CD4-positive, alpha-beta memory T cell (primary cell): ENCODE results near the gene PHF23. TPM values are rescaled to one million over a fixed set of nuclear protein-coding genes. Genes with fewer than 3 reads are reported as not detected.

Experiments used
- CTCF ChIA-PET: fragments of 350-600 bp; sonication (Branson Sonifier 250); formaldehyde crosslinking; loops from one replicate; lab custom pipeline; 2021; ENCODE audit warnings: inconsistent platforms; ENCODE audit not compliant: partially characterized antibody; lab: Charles Lee
- POLR2A ChIA-PET: fragments of 350-600 bp; sonication (Branson Sonifier 250); formaldehyde crosslinking; loops from one replicate; lab custom pipeline; 2021; ENCODE audit not compliant: partially characterized antibody; lab: Charles Lee
- DNase-seq, 5 donors: peaks; one replicate each; pipeline versions ENCODE4 v3.0.0 to v3.0.0-alpha.2; 2020 to 2022; ENCODE audit warnings: mixed read lengths in 1 of 5
- H3K27ac ChIP-seq: one replicate; pipeline ENCODE4 v1.7.0; 2013; ENCODE audit warnings: low read depth, low read length
- H3K27me3 ChIP-seq: 2 replicates; pipeline ENCODE4 v1.7.0; 2013; ENCODE audit warnings: mild to moderate bottlenecking, low read length, moderate library complexity; ENCODE audit not compliant: insufficient read depth
- H3K36me3 ChIP-seq: 2 replicates; pipeline ENCODE4 v1.7.0; 2013; ENCODE audit warnings: mild to moderate bottlenecking, low read length, moderate library complexity; ENCODE audit not compliant: insufficient read depth
- H3K4me1 ChIP-seq: 2 replicates; pipeline ENCODE4 v1.7.0; 2013; ENCODE audit warnings: mild to moderate bottlenecking, low read length, moderate library complexity; ENCODE audit not compliant: insufficient read depth
- H3K4me3 ChIP-seq, 2 donors: one replicate each; pipeline ENCODE4 v1.7.0; 2013; ENCODE audit warnings: low read length in 2 of 2, mild to moderate bottlenecking in 1 of 2
- H3K9me3 ChIP-seq, 2 donors: one replicate each; pipeline ENCODE4 v1.7.0; 2013; ENCODE audit warnings: low read length in 2 of 2, control low read depth in 1 of 2; ENCODE audit not compliant: control insufficient read depth in 1 of 2
- H3K27ac Mint-ChIP-seq, 7 donors: one replicate each; pipeline ENCODE4 v1.8.0; 2020 to 2021; ENCODE audit warnings: mixed read lengths in 7 of 7, mild to moderate bottlenecking in 6 of 7, inconsistent platforms in 3 of 7, moderate library complexity in 3 of 7
- H3K27me3 Mint-ChIP-seq, 2 donors: one replicate each; pipeline ENCODE4 v1.8.0; 2020 to 2021; ENCODE audit warnings: mixed read lengths in 2 of 2
- H3K36me3 Mint-ChIP-seq, 2 donors: one replicate each; pipeline ENCODE4 v1.8.0; 2020 to 2021; ENCODE audit warnings: mixed read lengths in 2 of 2, inconsistent platforms in 1 of 2, mild to moderate bottlenecking in 1 of 2
- H3K4me1 Mint-ChIP-seq, 4 donors: one replicate each; pipeline ENCODE4 v1.8.0; 2020 to 2021; ENCODE audit warnings: mixed read lengths in 4 of 4, mild to moderate bottlenecking in 1 of 4
- H3K4me3 Mint-ChIP-seq, 8 donors: one replicate each; pipeline ENCODE4 v1.8.0; 2020 to 2021; ENCODE audit warnings: mixed read lengths in 8 of 8, mild to moderate bottlenecking in 7 of 8, moderate library complexity in 6 of 8, inconsistent platforms in 3 of 8
- H3K9me3 Mint-ChIP-seq, 8 donors: one replicate each; pipeline ENCODE4 v1.8.0; 2020 to 2021; ENCODE audit warnings: mixed read lengths in 8 of 8, mild to moderate bottlenecking in 5 of 8, inconsistent platforms in 3 of 8, moderate library complexity in 1 of 8
- intact Hi-C: fragments of 100-400 bp; cut with micrococcal nuclease; formaldehyde crosslinking; loops from one replicate; pipeline ENCODE4 v1.15.1; 2023
- polyA plus RNA-seq, 2 donors: library from polyadenylated mRNA; unstranded; fragments of 300-500 nt; fragmentation: Illumina TruSeq; gene quantifications; one replicate each; pipeline ENCODE4 v1.2.3, GENCODE V29; 2021
- total RNA-seq, 2 experiments: library from RNA; stranded (reverse); gene quantifications; one replicate each; pipeline ENCODE4 v1.2.3, GENCODE V29; 2021

PHF23 gene
- 10 to 100 TPM; 45.8 to 55.8 TPM for total RNA-seq
- polyA plus RNA-seq: 10 to 100 TPM; 11.4 to 29.8 TPM

DNA sequence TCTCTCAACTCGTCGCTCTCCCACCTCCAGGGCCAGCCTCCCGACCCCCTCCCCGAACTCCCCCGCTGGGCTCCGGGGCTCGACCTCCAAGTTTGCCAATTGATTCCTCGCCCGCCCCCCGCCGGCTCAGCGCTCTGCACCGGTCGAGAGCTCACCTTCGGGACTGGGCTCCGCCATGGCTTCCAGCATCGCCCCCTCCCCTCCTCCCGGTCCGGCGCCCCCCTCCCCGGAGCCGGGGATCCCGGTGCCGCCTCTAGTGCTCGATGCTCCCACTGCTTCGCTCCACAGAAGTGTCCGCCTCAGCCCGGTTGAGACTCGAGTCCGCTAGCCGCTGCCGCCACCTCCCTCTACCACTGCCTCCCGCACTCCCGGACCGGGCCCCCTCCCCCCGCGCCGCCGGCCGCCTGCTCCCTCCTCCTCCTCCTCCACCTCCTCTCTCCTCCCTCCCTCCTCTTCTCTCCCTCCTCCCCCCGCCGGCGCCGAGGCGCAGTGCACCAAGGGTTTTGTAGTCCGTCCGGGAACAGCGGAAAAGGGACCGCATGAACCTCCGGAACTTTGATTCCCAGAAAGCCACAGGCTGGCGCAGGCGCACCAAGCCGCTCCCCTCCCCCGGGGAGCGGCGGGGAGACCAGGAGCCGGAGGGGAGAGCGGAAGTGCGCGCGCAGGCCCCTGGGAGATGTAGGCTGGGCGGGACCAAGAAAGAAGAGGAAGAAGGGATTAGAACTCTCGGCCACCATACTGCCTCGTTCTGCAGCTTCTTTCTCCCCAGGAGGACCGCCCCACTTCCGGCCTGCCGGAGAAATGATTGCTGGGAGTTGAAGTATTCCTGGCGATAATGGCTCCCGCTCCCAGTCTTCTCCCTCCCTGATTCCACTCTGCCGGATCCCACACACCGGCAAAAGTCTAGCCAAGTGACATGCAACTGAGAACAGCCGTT, at the start of gene PHF23:
PHF23 (minus strand) TSS at position 367 of the 937 bp plus-strand sequence; CDS start at position 189, 178 bp downstream.
- peak within 1 kb of the TSS; percentile 94 to 99 (median 96) for H3K4me3 Mint-ChIP-seq

DNA sequence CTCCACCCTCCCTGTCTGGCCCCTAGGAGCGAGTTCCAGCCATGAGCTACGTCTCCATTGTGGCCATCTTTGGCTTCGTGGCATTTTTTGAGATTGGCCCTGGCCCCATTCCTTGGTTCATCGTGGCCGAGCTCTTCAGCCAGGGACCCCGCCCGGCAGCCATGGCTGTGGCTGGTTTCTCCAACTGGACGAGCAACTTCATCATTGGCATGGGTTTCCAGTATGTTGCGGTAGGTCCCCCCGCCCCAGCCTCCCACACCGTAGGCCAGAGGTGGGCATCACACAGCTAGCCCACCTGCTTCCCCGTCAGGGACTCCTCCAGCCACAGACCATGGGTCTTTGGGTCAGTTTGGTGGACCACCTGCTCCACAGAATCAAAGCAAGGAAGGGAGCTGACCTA, 46.4 kb upstream of the PHF23 start:
- H3K27me3 Mint-ChIP-seq: peaks cover 19 to 21% of the 10 kb centered on the region in 2 donors
- H3K4me3 Mint-ChIP-seq: no peak overlapping the region
- H3K27me3 ChIP-seq: peaks cover 10% of the 10 kb centered on the region

More for the DNA sequence above, at the start of gene PHF23:
- H3K36me3 Mint-ChIP-seq: peaks cover 25 to 69% of the 10 kb centered on the region in 2 donors
- H3K36me3 ChIP-seq: peaks cover 27% of the 10 kb centered on the region
- no peaks in the 10 kb centered on the region for H3K27me3 ChIP-seq
- H3K27ac ChIP-seq: peak within 1 kb of the TSS; percentile 85
- peaks cover 61% of the 10 kb centered on the region for H3K4me1 ChIP-seq
- no peaks in the 10 kb centered on the region for H3K9me3 ChIP-seq
- peaks cover 41 to 75% (median 54%) of the 10 kb centered on the region in 4 donors for H3K4me1 Mint-ChIP-seq
- peak within 1 kb of the TSS; percentile 90 to 100 (median 98) for H3K27ac Mint-ChIP-seq
- peak; percentile 97 to 98 (median 98) for DNase-seq
- CTCF ChIA-PET: interaction anchor here (1.0 to 1.6 kb wide), 4 partner anchors 19 to 97 kb away, joined by 3 to 4 read pairs (median 4); partner anchors contain the start of gene ACAP1
- peaks cover 0 to 2% of the 10 kb centered on the region in 2 donors for H3K27me3 Mint-ChIP-seq
- peak within 1 kb of the TSS; percentile 85 to 86 for H3K4me3 ChIP-seq
- H3K9me3 Mint-ChIP-seq: peaks cover 0 to 8% (median 0%) of the 10 kb centered on the region in 8 donors
- POLR2A ChIA-PET: interaction anchor here (0.8 to 17.6 kb wide), 18 partner anchors 9 to 447 kb away, joined by 3 to 435 read pairs (median 7); partner anchors contain the start of genes ACADVL, ACAP1, CTDNEP1 and DLG4
- intact Hi-C loops: loop anchor here (1.0 to 10.0 kb wide), 8 partner anchors 13 to 605 kb away; partner anchors contain the start of genes EIF5A, ELP5, POLR2A and TMEM102

DNA sequence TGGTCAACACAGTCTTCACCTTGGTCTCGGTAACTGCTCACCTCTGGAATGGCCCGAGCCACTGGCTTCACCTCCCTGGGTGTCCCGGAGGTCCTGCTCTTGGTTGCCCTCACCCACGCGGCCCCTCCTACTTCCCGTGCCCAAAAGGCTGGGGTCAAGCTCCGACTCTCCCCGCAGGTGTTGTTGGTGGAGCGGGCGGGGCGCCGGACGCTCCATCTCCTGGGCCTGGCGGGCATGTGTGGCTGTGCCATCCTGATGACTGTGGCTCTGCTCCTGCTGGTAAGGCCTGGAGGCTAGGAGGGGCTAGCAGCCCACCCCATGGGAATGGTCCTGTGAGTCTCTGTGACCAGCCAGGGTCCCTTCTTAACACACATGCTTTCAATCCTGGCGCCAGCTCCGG, 45.7 kb upstream of the PHF23 start:
- no peak overlapping the region for H3K27ac ChIP-seq
- CTCF ChIA-PET: interaction anchor here (0.9 to 3.7 kb wide), 3 partner anchors 11 to 237 kb away, joined by 3 to 15 read pairs (median 4); no protein-coding TSS in a partner anchor
- peaks cover 25% of the 10 kb centered on the region for H3K4me1 ChIP-seq
- H3K9me3 ChIP-seq: no peaks in the 10 kb centered on the region
- POLR2A ChIA-PET: interaction anchor here (0.7 to 1.2 kb wide), 2 partner anchors 24 to 45 kb away, joined by 3 read pairs; no protein-coding TSS in a partner anchor
- H3K27me3 ChIP-seq: peaks cover 10% of the 10 kb centered on the region
- Mint-ChIP-seq H3K27ac (no peak overlapping the region), H3K4me3 (no peak overlapping the region), H3K4me1 (peaks cover 4 to 26% (median 18%) of the 10 kb centered on the region in 4 donors), H3K36me3 (no peaks in the 10 kb centered on the region), H3K9me3 (no peaks in the 10 kb centered on the region), H3K27me3 (peaks cover 19 to 24% of the 10 kb centered on the region in 2 donors)
- H3K4me3 ChIP-seq: no peak overlapping the region
- DNase-seq: no peak
- intact Hi-C loops: loop anchor here (5.0 kb wide), 1 partner anchor 238 kb away; no protein-coding TSS in a partner anchor
- H3K36me3 ChIP-seq: no peaks in the 10 kb centered on the region

More for the DNA sequence above, 46.4 kb upstream of the PHF23 start:
- POLR2A ChIA-PET: interaction anchor here (1.2 to 1.5 kb wide), 3 partner anchors 11 to 65 kb away, joined by 3 to 4 read pairs (median 3); no protein-coding TSS in a partner anchor
- Mint-ChIP-seq H3K9me3 (no peaks in the 10 kb centered on the region), H3K4me1 (peaks cover 3 to 21% (median 14%) of the 10 kb centered on the region in 4 donors), H3K36me3 (no peaks in the 10 kb centered on the region), H3K27ac (no peak overlapping the region)
- DNase-seq: no peak
- Histone ChIP-seq H3K9me3 (no peaks in the 10 kb centered on the region), H3K27ac (no peak overlapping the region), H3K4me3 (no peak overlapping the region), H3K36me3 (no peaks in the 10 kb centered on the region), H3K4me1 (peaks cover 20% of the 10 kb centered on the region)
- intact Hi-C loops: no loop called here
- CTCF ChIA-PET: interaction anchor here (0.9 to 3.7 kb wide), 4 partner anchors 11 to 238 kb away, joined by 3 to 15 read pairs (median 4); no protein-coding TSS in a partner anchor

DNA sequence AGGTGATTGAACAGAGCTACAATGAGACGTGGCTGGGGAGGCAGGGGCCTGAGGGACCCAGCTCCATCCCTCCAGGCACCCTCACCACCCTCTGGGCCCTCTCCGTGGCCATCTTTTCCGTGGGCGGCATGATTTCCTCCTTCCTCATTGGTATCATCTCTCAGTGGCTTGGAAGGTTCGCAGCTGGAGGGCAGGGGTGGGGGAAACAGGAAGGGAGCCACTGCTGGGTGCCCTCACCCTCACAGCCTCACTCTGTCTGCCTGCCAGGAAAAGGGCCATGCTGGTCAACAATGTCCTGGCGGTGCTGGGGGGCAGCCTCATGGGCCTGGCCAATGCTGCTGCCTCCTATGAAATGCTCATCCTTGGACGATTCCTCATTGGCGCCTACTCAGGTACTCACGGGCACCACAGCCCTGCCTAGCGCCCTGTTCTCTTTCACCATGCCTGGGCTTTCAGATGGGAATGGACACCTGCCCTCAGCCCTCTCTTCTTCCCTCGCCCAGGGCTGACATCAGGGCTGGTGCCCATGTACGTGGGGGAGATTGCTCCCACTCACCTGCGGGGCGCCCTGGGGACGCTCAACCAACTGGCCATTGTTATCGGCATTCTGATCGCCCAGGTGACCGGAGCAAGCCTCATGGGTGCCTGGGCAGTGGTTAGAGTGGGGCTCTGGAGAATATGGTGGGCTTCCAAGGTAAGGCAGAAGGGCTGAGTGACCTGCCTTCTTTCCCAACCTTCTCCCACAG, 44.4 kb upstream of the PHF23 start:
- Histone ChIP-seq H3K36me3 (no peaks in the 10 kb centered on the region), H3K4me3 (no peak overlapping the region), H3K27me3 (peaks cover 10% of the 10 kb centered on the region), H3K4me1 (peaks cover 25% of the 10 kb centered on the region), H3K9me3 (no peaks in the 10 kb centered on the region), H3K27ac (no peak overlapping the region)
- intact Hi-C loops: loop anchor here (5.0 kb wide), 1 partner anchor 236 kb away; no protein-coding TSS in a partner anchor
- no peaks in the 10 kb centered on the region for H3K36me3 Mint-ChIP-seq
- peaks cover 19 to 24% of the 10 kb centered on the region in 2 donors for H3K27me3 Mint-ChIP-seq
- no peaks in the 10 kb centered on the region for H3K9me3 Mint-ChIP-seq
- no peak overlapping the region for H3K4me3 Mint-ChIP-seq
- POLR2A ChIA-PET: interaction anchor here (3.6 kb wide), 1 partner anchor 12 kb away, joined by 15 read pairs; no protein-coding TSS in a partner anchor
- CTCF ChIA-PET: interaction anchor here (1.1 to 1.9 kb wide), 4 partner anchors 12 to 54 kb away, joined by 3 to 13 read pairs (median 4); no protein-coding TSS in a partner anchor
- H3K4me1 Mint-ChIP-seq: peaks cover 4 to 28% (median 18%) of the 10 kb centered on the region in 4 donors
- DNase-seq: no peak
- H3K27ac Mint-ChIP-seq: no peak overlapping the region

DNA sequence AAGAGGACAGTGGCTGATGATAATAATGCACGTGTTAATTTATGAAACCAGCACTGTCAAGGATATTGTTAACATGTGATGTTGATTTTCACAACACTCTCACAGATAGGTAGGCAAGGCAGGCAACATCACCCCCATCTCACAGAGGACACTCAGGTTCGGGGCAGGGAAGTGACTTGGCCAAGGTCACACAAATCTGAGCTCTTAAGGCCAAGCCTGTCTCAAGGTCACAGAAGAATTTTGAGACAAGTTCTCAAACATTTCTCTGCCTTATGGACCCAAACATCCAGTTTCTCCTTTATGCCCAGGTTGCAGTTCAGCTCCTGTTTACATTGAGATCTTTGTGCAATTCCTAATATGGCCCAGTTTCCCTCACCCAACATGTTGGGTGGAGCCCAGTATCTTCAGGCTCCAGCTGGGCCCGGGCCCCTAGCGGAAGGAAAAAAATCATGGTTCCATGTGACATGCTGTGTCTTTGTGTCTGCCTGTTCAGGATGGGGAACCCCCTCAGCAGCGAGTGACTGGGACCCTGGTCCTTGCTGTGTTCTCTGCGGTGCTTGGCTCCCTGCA, 43.6 kb upstream of the PHF23 start:
- ChIA-PET CTCF (interaction anchor here (0.9 to 1.9 kb wide), 7 partner anchors 8 to 146 kb away, joined by 3 to 13 read pairs (median 3); partner anchors contain the start of gene ACAP1), POLR2A (interaction anchor here (0.8 to 3.6 kb wide), 5 partner anchors 13 to 237 kb away, joined by 3 to 15 read pairs (median 3); no protein-coding TSS in a partner anchor)
- H3K27me3 ChIP-seq: peaks cover 10% of the 10 kb centered on the region
- no peak overlapping the region for H3K27ac ChIP-seq
- H3K4me1 ChIP-seq: peaks cover 25% of the 10 kb centered on the region
- Mint-ChIP-seq H3K4me1 (peaks cover 4 to 28% (median 18%) of the 10 kb centered on the region in 4 donors), H3K9me3 (no peaks in the 10 kb centered on the region), H3K36me3 (no peaks in the 10 kb centered on the region), H3K27me3 (peaks cover 19 to 24% of the 10 kb centered on the region in 2 donors), H3K27ac (peak overlapping the region in 2 of 7 donors; percentile 19 to 51), H3K4me3 (peak overlapping the region in 3 of 8 donors; percentile 30 to 36 (median 31))
- intact Hi-C loops: loop anchor here (5.0 kb wide), 1 partner anchor 236 kb away; no protein-coding TSS in a partner anchor
- no peaks in the 10 kb centered on the region for H3K9me3 ChIP-seq
- DNase-seq: no peak
- H3K4me3 ChIP-seq: no peak overlapping the region
- H3K36me3 ChIP-seq: no peaks in the 10 kb centered on the region
